NCI-H69 (cell line): ENCODE results near the gene SEC24C.

ENCODE experiments used
- DNase-seq: peaks from one replicate; lab custom pipeline; 2025; lab: John Stamatoyannopoulos, UW

Gene SEC24C

GRCh38 chr10:73813333-73813732 lies 69.2 kb downstream of the SEC24C start:
- DNase-seq: no peak

GRCh38 chr10:73814276-73814895 lies 70.2 kb downstream of the SEC24C start:
- DNase-seq: no peak

GRCh38 chr10:73814896-73815718 lies 70.9 kb downstream of the SEC24C start:
- peak; percentile 20 for DNase-seq

DNA sequence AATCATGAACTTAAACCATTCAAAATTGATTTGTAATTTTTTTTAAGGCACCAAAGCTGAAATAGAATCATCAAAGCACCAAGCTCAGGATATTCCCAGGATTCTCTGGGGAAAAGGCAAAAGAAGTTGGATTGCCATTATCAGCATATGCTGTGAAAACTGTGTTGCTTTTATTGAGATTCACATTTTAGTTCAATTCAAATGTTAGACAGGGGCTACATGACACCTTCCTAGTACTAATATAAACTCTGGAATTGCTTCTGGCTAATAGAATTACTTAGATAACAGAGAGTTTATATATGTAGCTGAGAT lies 71.5 kb downstream of the SEC24C start:
- DNase-seq: no peak

DNA sequence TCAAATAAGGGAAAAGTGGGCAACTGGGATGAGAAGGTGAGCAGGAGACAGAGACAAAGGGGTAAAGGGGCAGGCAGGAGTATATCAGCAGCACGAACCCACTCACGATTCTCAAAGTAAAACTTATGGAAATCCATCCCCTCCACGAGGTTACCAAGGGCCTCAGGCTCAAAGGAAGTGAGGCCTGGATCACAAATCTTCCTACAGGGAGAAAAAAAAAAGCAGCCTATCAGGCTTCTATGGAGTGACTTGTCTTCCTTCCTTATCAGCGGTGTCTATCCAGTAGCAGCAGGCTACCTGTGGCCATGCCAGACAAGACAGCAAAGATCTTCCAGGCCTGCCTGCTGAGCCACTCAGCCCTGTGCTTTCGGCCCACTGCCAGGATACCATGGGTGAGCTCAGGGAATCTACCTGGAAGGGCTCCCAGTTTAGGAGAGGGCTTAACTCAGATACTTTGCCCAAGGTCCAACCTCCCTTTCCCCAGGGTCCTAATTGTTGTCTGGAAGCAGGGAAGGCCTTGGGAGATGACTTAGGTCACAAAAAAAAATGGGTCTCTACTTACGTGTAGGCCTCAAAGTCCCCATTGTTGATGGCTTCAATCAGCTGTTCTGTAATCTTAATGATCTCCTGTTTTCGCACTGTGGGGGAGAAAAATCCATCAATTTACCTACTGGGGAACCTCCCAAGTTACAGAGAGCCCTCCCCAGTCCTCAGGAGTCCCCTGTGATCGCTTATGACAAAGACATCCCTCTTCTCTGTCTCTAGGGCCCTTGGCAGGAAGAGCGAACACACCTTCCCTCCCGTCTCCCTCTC lies 73.0 kb downstream of the SEC24C start:
- no peak for DNase-seq

DNA sequence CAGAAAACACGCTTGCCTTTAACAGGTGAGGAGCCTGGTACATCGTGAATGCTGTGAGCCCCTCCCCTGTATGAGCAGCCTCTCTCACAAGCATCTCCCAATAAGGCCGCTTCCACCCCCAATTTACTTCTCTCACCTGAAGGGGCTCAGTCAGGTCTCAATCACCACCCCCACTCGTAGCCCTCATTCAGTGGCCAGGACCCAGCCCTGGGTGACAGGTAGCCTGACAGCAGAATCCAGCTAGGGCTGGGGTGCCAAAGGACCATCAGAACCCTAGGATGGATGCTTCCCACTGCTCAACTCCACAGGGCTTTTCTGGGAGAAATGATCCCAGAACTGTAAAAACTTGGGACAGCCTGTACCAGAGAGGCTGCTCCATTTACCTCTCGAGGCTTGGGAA lies 73.7 kb downstream of the SEC24C start:
- DNase-seq: no peak

GRCh38 chr10:73818402-73818801 lies 74.2 kb downstream of the SEC24C start:
- DNase-seq: no peak

- DNase-seq: no peak
Measured at GRCh38 chr10:73819081-73819480, 74.9 kb downstream of the SEC24C start.

- DNase-seq: no peak
Measured at GRCh38 chr10:73819513-73820093, 75.4 kb downstream of the SEC24C start.
